ENCODE results near the gene ANKHD1.

ANKHD1 gene

GRCh38 chr5:140509898-140510297 is 108.3 kb downstream of the ANKHD1 start:
- peaks cover 61% of the 10 kb centered on the region for H3K36me3 ChIP-seq (ENCODE audit: insufficient read depth, low read length)
- H3K4me3 ChIP-seq (ENCODE audit: low read length) = no peak overlapping the region

GRCh38 chr5:140513124-140513523 is 111.5 kb downstream of the ANKHD1 start:
- no peak overlapping the region for H3K4me2 ChIP-seq (ENCODE audit: low read length)
- H3K4me3 ChIP-seq (ENCODE audit: low read length) = no peak overlapping the region
- H3K36me3 ChIP-seq (ENCODE audit: insufficient read depth, low read length) = peaks cover 41% of the 10 kb centered on the region

More at GRCh38 chr5:140509898-140510297, 108.3 kb downstream of the ANKHD1 start:
- no peaks in the 10 kb centered on the region for H3K4me1 ChIP-seq (ENCODE audit: control insufficient read depth, insufficient read depth, low read length)
- H3K4me2 ChIP-seq (ENCODE audit: low read length) = no peak overlapping the region
- no peaks in the 10 kb centered on the region for H3K9me3 ChIP-seq (replicated peaks; ENCODE audit: low read length)
- H3K9ac ChIP-seq (ENCODE audit: low read depth, low read length) = no peak overlapping the region
- no peaks in the 10 kb centered on the region for H3K27me3 ChIP-seq (ENCODE audit: control insufficient read depth, insufficient read depth, low read length)

DNA sequence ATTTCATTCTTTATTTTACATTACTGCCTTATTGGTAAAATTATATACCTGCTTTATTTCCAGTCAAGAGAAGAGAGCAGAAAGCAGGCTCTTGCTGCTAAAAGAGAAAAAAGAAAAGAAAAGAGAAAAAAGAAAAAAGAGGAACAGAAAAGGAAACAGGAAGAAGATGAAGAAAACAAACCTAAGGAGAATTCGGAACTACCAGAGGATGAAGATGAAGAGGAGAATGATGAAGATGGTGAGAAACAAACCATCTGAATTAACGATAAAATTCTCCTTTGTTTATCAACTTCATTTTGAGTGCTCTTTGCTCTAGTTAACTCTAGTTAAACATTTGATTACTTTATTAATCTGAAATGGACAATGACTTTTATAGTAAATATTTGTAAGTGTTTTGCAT is 122.4 kb downstream of the ANKHD1 start:
- Histone ChIP-seq H3K4me3 (ENCODE audit: low read length) (no peak overlapping the region), H3K36me3 (ENCODE audit: insufficient read depth, low read length) (peaks cover 41% of the 10 kb centered on the region), H3K9me3 (replicated peaks; ENCODE audit: low read length) (no peaks in the 10 kb centered on the region)

More at GRCh38 chr5:140513124-140513523, 111.5 kb downstream of the ANKHD1 start:
- H3K9me3 ChIP-seq (replicated peaks; ENCODE audit: low read length) = no peaks in the 10 kb centered on the region
- no peak overlapping the region for H3K9ac ChIP-seq (ENCODE audit: low read depth, low read length)
- no peaks in the 10 kb centered on the region for H3K27me3 ChIP-seq (ENCODE audit: control insufficient read depth, insufficient read depth, low read length)
- H3K4me1 ChIP-seq (ENCODE audit: control insufficient read depth, insufficient read depth, low read length) = no peaks in the 10 kb centered on the region

GRCh38 chr5:140540227-140540626 is 138.6 kb downstream of the ANKHD1 start:
- no peaks in the 10 kb centered on the region for H3K4me1 ChIP-seq (ENCODE audit: control insufficient read depth, insufficient read depth, low read length)
- H3K27me3 ChIP-seq (ENCODE audit: control insufficient read depth, insufficient read depth, low read length) = no peaks in the 10 kb centered on the region
- H3K9ac ChIP-seq (ENCODE audit: low read depth, low read length) = no peak overlapping the region
- no peak overlapping the region for H3K4me3 ChIP-seq (ENCODE audit: low read length)
- no peaks in the 10 kb centered on the region for H3K9me3 ChIP-seq (replicated peaks; ENCODE audit: low read length)
- no peak overlapping the region for H3K4me2 ChIP-seq (ENCODE audit: low read length)
- peaks cover 53% of the 10 kb centered on the region for H3K36me3 ChIP-seq (ENCODE audit: insufficient read depth, low read length)

More for the DNA sequence above, 122.4 kb downstream of the ANKHD1 start:
- Histone ChIP-seq H3K9ac (ENCODE audit: low read depth, low read length) (no peak overlapping the region), H3K4me2 (ENCODE audit: low read length) (no peak overlapping the region), H3K4me1 (ENCODE audit: control insufficient read depth, insufficient read depth, low read length) (no peaks in the 10 kb centered on the region), H3K27me3 (ENCODE audit: control insufficient read depth, insufficient read depth, low read length) (no peaks in the 10 kb centered on the region)

DNA sequence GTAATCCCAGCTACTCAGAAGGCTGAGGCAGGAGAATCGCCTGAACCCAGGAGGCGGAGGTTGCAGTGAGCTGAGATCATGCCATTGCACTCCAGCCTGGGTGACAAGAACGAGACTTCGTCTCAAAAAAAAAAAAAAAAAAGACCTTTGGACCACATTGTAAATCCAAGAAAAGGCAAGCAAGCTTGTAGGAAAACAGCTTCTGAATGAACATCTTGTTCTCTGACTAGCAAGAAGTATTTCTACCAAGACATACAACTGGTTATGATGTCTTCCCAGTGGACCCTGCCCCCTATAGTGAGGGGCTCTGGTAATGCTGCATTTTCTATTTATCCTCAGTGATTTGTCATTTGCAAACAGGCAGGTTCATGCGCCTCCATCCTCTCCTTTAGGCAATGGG is 141.3 kb downstream of the ANKHD1 start:
- no peak overlapping the region for H3K9ac ChIP-seq (ENCODE audit: low read depth, low read length)
- H3K4me1 ChIP-seq (ENCODE audit: control insufficient read depth, insufficient read depth, low read length) = peaks cover 14% of the 10 kb centered on the region
- no peaks in the 10 kb centered on the region for H3K27me3 ChIP-seq (ENCODE audit: control insufficient read depth, insufficient read depth, low read length)
- peaks cover 43% of the 10 kb centered on the region for H3K36me3 ChIP-seq (ENCODE audit: insufficient read depth, low read length)
- no peaks in the 10 kb centered on the region for H3K9me3 ChIP-seq (replicated peaks; ENCODE audit: low read length)
- no peak overlapping the region for H3K4me3 ChIP-seq (ENCODE audit: low read length)
- no peak overlapping the region for H3K4me2 ChIP-seq (ENCODE audit: low read length)

DNA sequence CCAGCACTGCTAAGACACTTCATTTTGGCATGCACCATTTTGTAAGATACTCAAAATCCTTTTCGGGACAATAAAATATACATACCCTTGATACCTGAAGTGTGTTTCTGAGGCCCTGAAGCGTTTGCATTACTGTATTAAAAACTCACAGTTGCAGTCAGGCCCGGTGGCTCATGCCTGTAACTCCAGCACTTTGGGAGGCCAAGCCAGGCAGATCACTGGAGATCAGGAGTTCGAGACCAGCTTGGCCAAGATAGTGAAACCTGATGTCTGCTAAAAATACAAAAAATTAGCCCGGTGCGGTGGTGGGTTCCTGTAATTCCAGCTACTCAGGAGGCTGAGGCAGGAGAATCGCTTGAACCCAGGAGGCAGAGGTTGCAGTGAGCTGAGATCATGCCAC is 143.4 kb downstream of the ANKHD1 start:
- H3K9me3 ChIP-seq (replicated peaks; ENCODE audit: low read length) = no peaks in the 10 kb centered on the region
- H3K36me3 ChIP-seq (ENCODE audit: insufficient read depth, low read length) = peaks cover 45% of the 10 kb centered on the region
- H3K4me3 ChIP-seq (ENCODE audit: low read length) = no peak overlapping the region

DNA sequence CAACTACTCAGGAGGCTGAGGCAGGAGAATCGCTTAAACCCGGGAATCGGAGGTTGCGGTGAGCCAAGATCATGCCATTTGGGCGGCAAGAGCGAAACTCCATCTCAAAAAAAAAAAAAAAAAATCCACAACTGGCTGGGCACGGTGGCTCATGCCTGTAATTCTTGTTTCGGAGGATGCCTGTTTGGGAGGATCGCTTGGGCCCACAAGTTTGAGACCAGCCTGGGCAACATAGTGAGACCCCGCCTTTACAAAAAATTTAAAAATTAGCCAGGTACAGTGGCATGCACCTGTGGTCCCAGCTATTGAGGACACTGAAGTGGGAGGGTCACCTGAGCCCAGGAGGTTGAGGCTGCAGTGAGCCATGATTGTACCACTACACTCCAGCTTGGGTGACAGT is 144.0 kb downstream of the ANKHD1 start:
- Histone ChIP-seq H3K4me1 (ENCODE audit: control insufficient read depth, insufficient read depth, low read length) (peaks cover 32% of the 10 kb centered on the region), H3K4me3 (ENCODE audit: low read length) (no peak overlapping the region), H3K9me3 (replicated peaks; ENCODE audit: low read length) (no peaks in the 10 kb centered on the region), H3K9ac (ENCODE audit: low read depth, low read length) (no peak overlapping the region), H3K27me3 (ENCODE audit: control insufficient read depth, insufficient read depth, low read length) (no peaks in the 10 kb centered on the region), H3K36me3 (ENCODE audit: insufficient read depth, low read length) (peaks cover 47% of the 10 kb centered on the region), H3K4me2 (ENCODE audit: low read length) (no peak overlapping the region)

More for the DNA sequence above, 143.4 kb downstream of the ANKHD1 start:
- Histone ChIP-seq H3K4me1 (ENCODE audit: control insufficient read depth, insufficient read depth, low read length) (peaks cover 32% of the 10 kb centered on the region), H3K27me3 (ENCODE audit: control insufficient read depth, insufficient read depth, low read length) (no peaks in the 10 kb centered on the region), H3K9ac (ENCODE audit: low read depth, low read length) (no peak overlapping the region), H3K4me2 (ENCODE audit: low read length) (no peak overlapping the region)

- no peaks in the 10 kb centered on the region for H3K9me3 ChIP-seq (replicated peaks; ENCODE audit: low read length)
- H3K27me3 ChIP-seq (ENCODE audit: control insufficient read depth, insufficient read depth, low read length) = no peaks in the 10 kb centered on the region
- peak overlapping the region; percentile 82 for H3K4me2 ChIP-seq (ENCODE audit: low read length)
- peak overlapping the region; percentile 52 for H3K9ac ChIP-seq (ENCODE audit: low read depth, low read length)
- H3K36me3 ChIP-seq (ENCODE audit: insufficient read depth, low read length) = peaks cover 48% of the 10 kb centered on the region
- H3K4me3 ChIP-seq (ENCODE audit: low read length) = peak overlapping the region; percentile 50
- H3K4me1 ChIP-seq (ENCODE audit: control insufficient read depth, insufficient read depth, low read length) = peaks cover 32% of the 10 kb centered on the region
These were observed 145.3 kb downstream of the ANKHD1 start for GRCh38 chr5:140546851-140547507.

DNA sequence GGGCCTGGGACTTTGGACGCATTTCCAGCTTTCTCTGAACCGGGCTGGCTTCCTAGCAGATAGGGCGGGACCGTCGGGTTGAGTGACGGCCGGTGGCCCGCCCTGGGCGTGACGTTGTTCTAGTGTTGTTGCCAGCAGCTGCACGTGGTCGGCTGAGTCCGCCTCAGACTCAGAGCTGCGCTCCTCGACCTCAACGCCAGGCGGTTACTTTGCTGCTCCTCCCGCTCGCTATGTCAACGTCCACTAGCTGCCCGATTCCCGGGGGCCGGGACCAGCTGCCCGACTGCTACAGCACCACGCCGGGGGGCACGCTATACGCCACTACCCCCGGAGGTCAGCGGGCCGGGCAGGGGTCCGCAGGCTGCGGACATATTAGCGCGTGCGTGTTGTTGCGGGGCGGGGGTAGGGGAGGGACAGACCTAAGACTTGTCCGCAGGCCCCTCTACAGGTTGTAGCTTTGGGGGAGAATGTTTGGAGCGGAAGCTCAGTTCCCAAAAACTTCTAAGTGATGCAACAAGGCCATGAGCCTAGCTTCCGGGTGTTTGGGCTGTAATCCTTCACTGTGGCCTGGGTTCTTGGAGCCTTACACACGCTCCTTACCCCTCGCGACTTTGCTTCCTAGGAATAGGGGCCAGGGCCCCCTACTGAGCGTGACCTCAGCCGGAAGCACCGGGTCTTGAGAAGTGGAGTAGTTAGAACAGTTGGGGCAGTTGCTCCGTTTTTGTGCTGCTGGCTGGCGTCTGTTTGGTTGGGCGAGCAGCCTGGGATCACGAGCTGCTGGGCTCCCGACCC is 146.1 kb downstream of the ANKHD1 start, which contains the start of gene EIF4EBP3:
EIF4EBP3 (plus strand) TSS at position 155 of the 792 bp plus-strand sequence; CDS start at position 231, 76 bp downstream.
- H3K4me2 ChIP-seq (ENCODE audit: low read length) = peak within 1 kb of the TSS; percentile 82
- H3K36me3 ChIP-seq (ENCODE audit: insufficient read depth, low read length) = peaks cover 47% of the 10 kb centered on the region
- H3K9ac ChIP-seq (ENCODE audit: low read depth, low read length) = peak within 1 kb of the TSS; percentile 74
- peaks cover 32% of the 10 kb centered on the region for H3K4me1 ChIP-seq (ENCODE audit: control insufficient read depth, insufficient read depth, low read length)
- H3K27me3 ChIP-seq (ENCODE audit: control insufficient read depth, insufficient read depth, low read length) = no peaks in the 10 kb centered on the region
- peak within 1 kb of the TSS; percentile 62 for H3K4me3 ChIP-seq (ENCODE audit: low read length)
- H3K9me3 ChIP-seq (replicated peaks; ENCODE audit: low read length) = no peaks in the 10 kb centered on the region

- no peaks in the 10 kb centered on the region for H3K27me3 ChIP-seq (ENCODE audit: control insufficient read depth, insufficient read depth, low read length)
- H3K9ac ChIP-seq (ENCODE audit: low read depth, low read length) = peak overlapping the region; percentile 74
- peaks cover 32% of the 10 kb centered on the region for H3K4me1 ChIP-seq (ENCODE audit: control insufficient read depth, insufficient read depth, low read length)
- peak overlapping the region; percentile 62 for H3K4me3 ChIP-seq (ENCODE audit: low read length)
- peaks cover 44% of the 10 kb centered on the region for H3K36me3 ChIP-seq (ENCODE audit: insufficient read depth, low read length)
- H3K9me3 ChIP-seq (replicated peaks; ENCODE audit: low read length) = no peaks in the 10 kb centered on the region
- peak overlapping the region; percentile 82 for H3K4me2 ChIP-seq (ENCODE audit: low read length)
These were observed 146.7 kb downstream of the ANKHD1 start for GRCh38 chr5:140548300-140548688.

GRCh38 chr5:140548791-140549190 is 147.2 kb downstream of the ANKHD1 start:
- Histone ChIP-seq H3K9me3 (replicated peaks; ENCODE audit: low read length) (no peaks in the 10 kb centered on the region), H3K4me2 (ENCODE audit: low read length) (no peak overlapping the region), H3K36me3 (ENCODE audit: insufficient read depth, low read length) (peaks cover 45% of the 10 kb centered on the region), H3K9ac (ENCODE audit: low read depth, low read length) (peak overlapping the region; percentile 74), H3K4me3 (ENCODE audit: low read length) (no peak overlapping the region), H3K27me3 (ENCODE audit: control insufficient read depth, insufficient read depth, low read length) (no peaks in the 10 kb centered on the region), H3K4me1 (ENCODE audit: control insufficient read depth, insufficient read depth, low read length) (peaks cover 36% of the 10 kb centered on the region)

Data from skeletal muscle satellite cell (primary cell).